ENCODE data around the gene GFOD2. TPM values are rescaled to one million over a fixed set of nuclear protein-coding genes. Genes with fewer than 3 reads are reported as not detected.

The GFOD2 gene
- total RNA-seq, 6 experiments from 2014 or later, result 19.7 to 39.7 (median 24.6) TPM

DNA sequence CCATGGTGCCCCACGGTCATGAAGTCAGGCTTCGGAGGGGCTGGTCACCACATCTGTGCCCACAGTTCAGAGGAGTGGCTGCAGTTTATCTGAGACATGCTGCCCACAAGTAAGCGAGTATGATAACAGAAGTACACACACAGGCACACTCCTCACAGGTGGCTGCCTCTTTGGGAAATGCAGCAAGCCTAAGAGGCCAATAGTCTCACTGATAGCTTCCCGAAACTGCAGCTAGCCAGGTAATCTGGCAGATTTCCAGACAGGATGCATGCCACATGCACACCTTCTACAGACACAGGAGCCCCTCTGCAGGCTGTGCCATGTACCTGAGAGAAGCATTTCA is 12.6 kb upstream of the GFOD2 start:
- Histone ChIP-seq H3K27me3 (no peaks in the 10 kb centered on the region), H3K4me1 (peaks cover 0 to 25% (median 11%) of the 10 kb centered on the region in 4 donors), H3K27ac (no peak overlapping the region), H3K36me3 (peaks cover 0 to 52% (median 20%) of the 10 kb centered on the region in 4 donors), H3K9me3 (no peaks in the 10 kb centered on the region), H3K4me3 (no peak overlapping the region)
- ATAC-seq (peak in 1 of 4 donors; percentile 5), DNase-seq (no peak)
- WGBS (ENCODE audit: insufficient coverage, low coverage, low lambda C conversion rate, missing lambda C conversion rate), result 43% methylated on average over 1 of the region's 4 CpGs
- TF ChIP-seq POLR2A (IDR thresholded peaks at IDR 0.05), result no peak
- TF ChIP-seq, protein P1, sequence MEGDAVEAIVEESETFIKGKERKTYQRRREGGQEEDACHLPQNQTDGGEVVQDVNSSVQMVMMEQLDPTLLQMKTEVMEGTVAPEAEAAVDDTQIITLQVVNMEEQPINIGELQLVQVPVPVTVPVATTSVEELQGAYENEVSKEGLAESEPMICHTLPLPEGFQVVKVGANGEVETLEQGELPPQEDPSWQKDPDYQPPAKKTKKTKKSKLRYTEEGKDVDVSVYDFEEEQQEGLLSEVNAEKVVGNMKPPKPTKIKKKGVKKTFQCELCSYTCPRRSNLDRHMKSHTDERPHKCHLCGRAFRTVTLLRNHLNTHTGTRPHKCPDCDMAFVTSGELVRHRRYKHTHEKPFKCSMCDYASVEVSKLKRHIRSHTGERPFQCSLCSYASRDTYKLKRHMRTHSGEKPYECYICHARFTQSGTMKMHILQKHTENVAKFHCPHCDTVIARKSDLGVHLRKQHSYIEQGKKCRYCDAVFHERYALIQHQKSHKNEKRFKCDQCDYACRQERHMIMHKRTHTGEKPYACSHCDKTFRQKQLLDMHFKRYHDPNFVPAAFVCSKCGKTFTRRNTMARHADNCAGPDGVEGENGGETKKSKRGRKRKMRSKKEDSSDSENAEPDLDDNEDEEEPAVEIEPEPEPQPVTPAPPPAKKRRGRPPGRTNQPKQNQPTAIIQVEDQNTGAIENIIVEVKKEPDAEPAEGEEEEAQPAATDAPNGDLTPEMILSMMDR (IDR thresholded peaks at IDR 0.05), result no peak
- intact Hi-C loops (cut with DNase I), result no loop called here

DNA sequence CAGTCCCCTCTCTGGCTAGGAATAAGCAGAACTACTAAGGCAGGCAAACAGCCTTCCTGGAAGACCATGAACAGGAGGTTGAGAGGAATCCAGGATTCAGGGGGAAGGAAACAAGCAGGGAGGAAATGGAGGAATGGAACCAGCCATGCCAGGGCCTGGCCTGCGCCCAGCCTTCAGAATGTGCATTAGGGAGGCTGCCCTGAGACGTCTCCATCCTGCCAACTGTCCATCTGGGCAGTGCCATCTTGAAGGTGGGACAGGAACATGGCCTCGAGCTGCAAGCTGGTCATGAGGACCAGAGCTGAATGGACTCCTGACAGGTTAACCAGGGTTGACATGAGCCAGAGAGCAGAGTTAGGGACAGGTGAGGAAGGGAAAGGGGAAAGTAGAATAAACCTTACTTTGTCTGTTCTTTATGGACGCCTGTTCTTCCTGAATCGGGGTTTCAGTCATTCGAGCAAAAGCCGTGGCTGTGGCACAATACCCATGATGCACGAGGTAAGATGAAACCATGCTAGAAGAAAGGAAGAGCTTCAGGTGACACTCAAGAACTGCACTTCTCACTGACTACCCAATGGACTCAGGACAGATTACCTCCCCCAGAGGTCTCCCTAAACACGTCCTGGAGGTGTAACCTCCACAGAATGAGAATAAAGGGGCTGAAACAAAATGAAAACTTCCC is 12.1 kb upstream of the GFOD2 start:
- H3K27me3 ChIP-seq, result no peaks in the 10 kb centered on the region
- H3K27ac ChIP-seq, result no peak overlapping the region
- intact Hi-C loops (cut with DNase I), result no loop called here
- no peak overlapping the region for H3K4me3 ChIP-seq
- no peaks in the 10 kb centered on the region for H3K9me3 ChIP-seq
- DNase-seq, result peak in 1 of 3 donors; percentile 33
- TF ChIP-seq, protein P1 (IDR thresholded peaks at IDR 0.05), result no peak
- TF ChIP-seq POLR2A (IDR thresholded peaks at IDR 0.05), result no peak
- no peak for ATAC-seq
- H3K4me1 ChIP-seq, result peaks cover 0 to 27% (median 12%) of the 10 kb centered on the region in 4 donors
- WGBS (ENCODE audit: insufficient coverage, low coverage, low lambda C conversion rate, missing lambda C conversion rate), result 85% methylated on average over 9 of the region's 9 CpGs
- peaks cover 0 to 52% (median 20%) of the 10 kb centered on the region in 4 donors for H3K36me3 ChIP-seq

DNA sequence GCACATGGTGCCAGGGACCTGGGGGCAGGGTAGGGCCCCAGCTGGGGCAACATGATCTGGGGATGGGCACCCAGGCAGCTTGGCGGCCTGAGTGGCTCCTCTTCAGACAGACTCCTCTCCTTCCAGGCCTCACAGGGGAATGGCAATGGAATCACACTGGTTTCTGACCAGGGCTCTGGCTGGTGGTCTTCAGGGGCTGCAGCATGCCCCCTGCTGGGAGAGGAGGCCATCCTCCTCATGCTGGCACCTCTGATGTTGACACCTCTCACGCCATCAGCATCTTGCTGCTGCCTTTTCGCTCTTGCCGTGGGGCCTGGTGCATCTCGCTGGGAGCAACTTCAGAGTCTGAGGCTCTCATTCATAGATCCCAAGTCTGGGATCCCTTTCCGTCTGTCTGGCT is 11.2 kb upstream of the GFOD2 start:
- Histone ChIP-seq H3K27ac (peak overlapping the region in 1 of 3 donors; percentile 11), H3K4me3 (no peak overlapping the region), H3K27me3 (no peaks in the 10 kb centered on the region), H3K9me3 (no peaks in the 10 kb centered on the region), H3K36me3 (peaks cover 0 to 52% (median 20%) of the 10 kb centered on the region in 4 donors), H3K4me1 (peaks cover 0 to 36% (median 16%) of the 10 kb centered on the region in 4 donors)
- DNase-seq, result peak in 1 of 3 donors; percentile 18
- intact Hi-C loops (cut with DNase I), result no loop called here
- WGBS (ENCODE audit: insufficient coverage, low coverage, low lambda C conversion rate, missing lambda C conversion rate), result no CpG with 5 or more reads among the region's 6 CpGs
- TF ChIP-seq, protein P1 (IDR thresholded peaks at IDR 0.05), result no peak
- no peak for TF ChIP-seq POLR2A (IDR thresholded peaks at IDR 0.05)
- no peak for ATAC-seq

DNA sequence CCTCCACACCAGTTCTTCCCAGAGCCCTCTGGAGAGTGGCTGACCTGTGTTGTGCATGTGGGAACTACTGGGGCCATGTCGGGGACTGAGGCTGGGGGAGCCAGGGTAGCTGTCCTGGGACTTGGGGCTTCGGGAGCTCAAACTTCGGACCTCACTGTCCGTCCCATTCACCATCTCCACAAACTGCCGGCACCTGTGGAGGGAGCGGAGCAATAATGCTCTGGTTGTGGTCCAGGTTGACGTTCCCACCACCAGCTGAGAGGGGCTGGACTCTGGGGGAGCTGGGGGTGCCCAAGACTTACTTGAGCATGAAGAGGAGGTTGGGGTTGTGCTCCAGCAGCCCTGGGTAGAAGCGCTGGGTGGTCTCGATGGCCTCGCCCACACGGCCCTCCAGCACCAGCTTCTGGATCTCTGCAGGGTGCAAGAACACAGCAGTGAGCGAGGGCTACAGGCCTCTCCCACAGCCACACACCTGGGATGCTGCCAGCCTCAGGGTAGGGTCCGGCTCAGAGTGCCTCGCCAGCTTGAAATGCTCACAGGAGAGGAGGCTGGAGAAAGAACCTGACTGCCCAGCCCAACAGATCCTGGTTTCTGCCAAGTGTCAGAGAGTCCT is 10.6 kb upstream of the GFOD2 start:
- DNase-seq (peak in 1 of 3 donors; percentile 39), ATAC-seq (no peak)
- intact Hi-C loops (cut with DNase I), result loop anchor here (5.0 to 10.0 kb wide), 2 partner anchors 43 to 55 kb away; no protein-coding TSS in a partner anchor
- no peak overlapping the region for H3K4me3 ChIP-seq
- H3K4me1 ChIP-seq, result peaks cover 0 to 36% (median 14%) of the 10 kb centered on the region in 4 donors
- TF ChIP-seq, protein P1 (IDR thresholded peaks at IDR 0.05), result no peak
- no peak for TF ChIP-seq POLR2A (IDR thresholded peaks at IDR 0.05)
- H3K27ac ChIP-seq, result no peak overlapping the region
- no CpG with 5 or more reads among the region's 14 CpGs for WGBS (ENCODE audit: insufficient coverage, low coverage, low lambda C conversion rate, missing lambda C conversion rate)
- H3K36me3 ChIP-seq, result peaks cover 0 to 57% (median 20%) of the 10 kb centered on the region in 4 donors
- H3K9me3 ChIP-seq, result no peaks in the 10 kb centered on the region
- no peaks in the 10 kb centered on the region for H3K27me3 ChIP-seq
